Left ventricle myocardium superior (tissue), 1 donor: ENCODE data around the gene MYO1D. TPM values are rescaled to one million over a fixed set of nuclear protein-coding genes. Genes with fewer than 3 reads are reported as not detected.

Source experiments
- ATAC-seq: fragments of 200-7000 bp; cut with Tn5 transposase; one replicate; pipeline ENCODE4 v1.9.1; 2020; ENCODE audit warnings: mild to moderate bottlenecking, moderate library complexity
- DNase-seq: peaks from one replicate; pipeline ENCODE4 v3.0.0-alpha.2; 2020
- intact Hi-C: fragments of 100-400 bp; cut with micrococcal nuclease; formaldehyde crosslinking; loops from one replicate; pipeline ENCODE4 v1.11.0; 2022
- total RNA-seq: library from RNA; stranded (reverse); fragmentation: NEBNext Ultra II Directional; extraction: Animal tissue kit (Norgen Biotek cat#: 25700); gene quantifications from one replicate; pipeline ENCODE4 v1.2.1, GENCODE V29; 2021
- donor health status: DM: no; HTN: yes; CAD: no; lungs with severe emphysema.

MYO1D gene
- total RNA-seq, 1 donor from 2014 or later, result 6.4 TPM

DNA sequence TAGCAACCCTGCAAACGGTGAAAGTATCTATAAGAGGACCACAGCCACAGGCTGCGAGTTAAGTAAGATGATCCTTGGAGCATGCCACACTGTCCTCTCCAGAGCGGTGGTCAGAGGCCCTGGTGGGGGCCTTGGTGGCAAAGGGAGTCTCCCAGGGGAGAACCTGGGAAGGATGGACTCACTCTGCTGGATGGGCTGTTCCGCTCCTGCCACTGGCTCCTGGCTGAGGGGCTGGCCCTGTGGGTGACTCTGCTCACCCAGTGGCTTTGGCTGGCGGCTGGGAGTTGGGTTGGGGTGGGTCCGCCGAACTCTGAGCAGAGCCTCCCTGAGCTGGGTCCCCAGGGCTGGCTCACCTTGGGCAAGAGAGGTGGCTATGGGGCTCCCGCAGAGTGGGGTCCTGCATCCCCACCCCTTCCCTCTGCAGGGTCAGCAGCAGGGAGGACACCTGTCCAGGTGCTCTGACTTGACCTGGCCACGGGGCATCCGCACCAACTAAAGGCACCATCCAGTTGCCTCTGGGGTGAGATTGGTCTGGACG is 382.9 kb downstream of the MYO1D start:
- intact Hi-C loops, result no loop called here
- DNase-seq, result no peak
- ATAC-seq, result no peak

DNA sequence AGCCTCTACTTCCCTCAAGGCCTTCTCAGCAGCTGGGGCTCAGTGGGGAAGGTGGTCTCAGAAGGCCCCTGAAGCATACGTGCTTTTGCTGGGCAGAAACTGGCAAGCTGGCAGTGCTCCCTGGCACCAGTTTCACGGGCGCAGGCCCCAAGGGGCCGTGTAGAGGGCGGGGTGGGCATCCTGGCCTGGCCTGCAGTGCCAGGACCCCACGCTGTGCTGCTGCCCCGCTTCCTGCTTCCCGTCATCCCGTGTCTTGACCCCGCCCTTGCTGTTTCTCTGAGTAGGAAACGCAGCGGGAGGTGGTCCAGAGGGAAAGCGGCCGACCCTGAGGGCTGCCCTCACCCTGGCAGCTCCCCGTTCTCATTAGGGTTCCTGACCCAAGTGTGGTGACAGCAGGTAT is 383.4 kb downstream of the MYO1D start:
- DNase-seq, result no peak
- no peak for ATAC-seq
- intact Hi-C loops, result no loop called here

DNA sequence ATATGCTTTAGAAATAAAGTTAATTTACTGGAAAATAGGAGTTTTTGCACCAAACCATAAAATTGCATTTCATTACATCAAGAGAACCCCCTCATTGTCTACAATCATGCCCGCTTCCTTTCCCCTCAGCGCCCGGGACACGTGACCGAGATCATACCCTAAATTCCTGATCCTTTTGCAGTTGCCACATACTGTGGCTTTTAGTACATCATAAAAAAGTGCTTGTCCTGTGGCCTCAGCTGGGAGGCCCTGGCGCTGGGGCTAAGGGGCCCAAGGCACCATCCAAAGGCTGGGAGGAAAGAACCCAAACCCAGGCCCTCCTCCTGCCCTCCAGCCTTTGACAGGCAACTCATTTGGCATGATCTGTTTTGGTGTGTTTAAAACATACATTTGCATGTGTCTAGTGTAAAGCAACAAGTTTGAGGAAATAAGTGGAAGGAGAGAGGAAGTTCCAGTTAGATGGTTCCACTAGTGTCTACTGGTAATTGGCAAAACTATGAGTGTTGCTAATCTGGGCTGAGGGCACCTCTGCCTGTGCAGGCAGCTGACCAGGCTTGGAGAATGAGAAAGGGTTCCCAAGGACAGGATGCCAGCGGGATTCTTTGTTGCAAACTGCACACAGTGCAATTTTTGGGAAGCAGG is 384.2 kb downstream of the MYO1D start:
- ATAC-seq (no peak), DNase-seq (no peak)
- intact Hi-C loops, result no loop called here

DNA sequence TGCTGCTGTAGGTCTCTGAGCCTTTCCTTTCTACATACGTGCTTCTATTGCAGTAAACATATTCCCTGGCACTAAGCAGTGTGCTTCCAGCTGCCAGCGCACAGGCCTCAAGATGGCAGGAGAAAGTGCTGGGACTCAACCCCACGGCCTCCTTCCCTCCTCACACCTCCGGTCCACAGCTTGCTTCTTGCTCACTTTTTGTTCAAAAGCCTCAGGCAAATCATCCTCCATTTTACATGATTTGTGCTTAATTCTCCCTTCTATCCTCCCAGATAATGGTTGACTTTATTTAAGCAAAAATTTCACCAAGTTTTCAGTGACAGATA is 384.7 kb downstream of the MYO1D start:
- no peak for ATAC-seq
- DNase-seq, result no peak
- intact Hi-C loops, result no loop called here

DNA sequence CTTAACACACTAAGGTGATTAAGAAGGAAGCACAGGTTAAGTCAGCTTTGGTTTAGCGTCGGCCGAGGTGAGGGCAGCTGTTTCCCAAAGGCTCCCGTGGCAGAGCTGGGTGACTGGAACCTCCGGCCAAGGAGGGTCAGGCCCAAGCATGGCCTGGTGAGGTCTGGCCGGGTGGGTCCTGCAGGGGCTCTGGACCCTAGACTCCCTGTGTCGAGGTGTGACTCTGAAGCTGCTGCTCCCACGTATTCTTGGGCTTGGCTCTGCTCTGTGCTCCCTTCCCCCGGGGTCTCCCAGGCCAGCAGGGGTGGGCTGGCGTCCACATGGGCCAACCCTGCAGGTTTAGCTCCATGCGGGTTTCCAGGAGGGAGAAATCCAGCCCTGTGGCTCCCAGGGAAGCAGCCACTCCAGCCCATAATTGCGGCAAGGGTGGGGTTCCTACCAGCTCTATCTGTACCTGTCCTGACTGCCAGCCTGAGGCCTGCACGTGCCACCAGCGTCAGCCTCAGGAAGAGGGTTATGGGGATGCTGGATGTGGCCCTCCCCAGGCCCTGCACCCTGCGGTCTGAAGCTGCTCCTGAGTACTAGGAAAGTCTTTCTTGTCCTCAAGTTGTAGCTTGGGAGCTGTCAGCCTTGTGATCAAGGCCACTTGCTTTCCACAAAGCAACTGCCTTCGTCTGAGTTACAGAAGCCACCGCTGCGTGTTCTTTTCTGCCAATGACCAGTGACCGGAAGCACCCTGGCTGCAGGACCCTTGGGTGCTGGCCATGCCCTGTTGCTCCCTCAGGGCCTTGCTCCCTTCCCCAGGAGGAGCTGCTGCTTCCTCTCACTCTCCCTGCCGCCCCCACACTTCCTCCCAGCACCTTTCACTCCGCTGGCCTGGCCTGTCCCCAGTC is 385.3 kb downstream of the MYO1D start:
- DNase-seq (no peak), ATAC-seq (no peak)
- intact Hi-C loops, result no loop called here

DNA sequence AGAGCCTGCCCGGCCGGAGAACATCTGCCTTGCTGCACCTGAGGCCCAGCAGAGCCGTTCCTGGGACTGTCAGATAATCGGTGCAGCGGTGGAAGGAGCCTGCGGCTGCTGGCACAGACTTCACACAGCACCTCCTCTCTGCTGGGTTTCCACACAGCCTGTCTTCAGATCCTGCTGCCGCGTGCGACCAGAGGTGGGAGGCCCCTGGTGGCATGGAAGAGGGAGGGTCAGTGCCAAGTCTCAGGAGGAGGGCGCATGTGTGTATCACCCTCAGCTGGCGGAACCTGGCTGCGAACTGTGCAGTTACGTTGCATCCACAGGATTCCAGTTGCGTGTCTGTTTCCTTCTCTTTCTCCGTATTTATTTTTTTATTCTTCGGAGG is 386.8 kb downstream of the MYO1D start:
- intact Hi-C loops, result no loop called here
- ATAC-seq (no peak), DNase-seq (no peak)

- intact Hi-C loops, result no loop called here
- ATAC-seq, result no peak
- DNase-seq, result no peak
Measured at GRCh38 chr17:32489320-32490100, 387.4 kb downstream of the MYO1D start.

- intact Hi-C loops, result no loop called here
- ATAC-seq (no peak), DNase-seq (no peak)
Measured at GRCh38 chr17:32488604-32489180, 388.2 kb downstream of the MYO1D start.

DNA sequence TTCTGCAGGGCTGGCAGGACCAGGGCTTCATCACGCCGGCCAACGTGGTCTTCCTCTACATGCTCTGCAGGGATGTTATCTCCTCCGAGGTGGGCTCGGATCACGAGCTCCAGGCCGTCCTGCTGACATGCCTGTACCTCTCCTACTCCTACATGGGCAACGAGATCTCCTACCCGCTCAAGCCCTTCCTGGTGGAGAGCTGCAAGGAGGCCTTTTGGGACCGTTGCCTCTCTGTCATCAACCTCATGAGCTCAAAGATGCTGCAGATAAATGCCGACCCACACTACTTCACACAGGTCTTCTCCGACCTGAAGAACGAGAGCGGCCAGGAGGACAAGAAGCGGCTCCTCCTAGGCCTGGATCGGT is 388.8 kb downstream of the MYO1D start:
- intact Hi-C loops, result no loop called here
- no peak for DNase-seq
- no peak for ATAC-seq

DNA sequence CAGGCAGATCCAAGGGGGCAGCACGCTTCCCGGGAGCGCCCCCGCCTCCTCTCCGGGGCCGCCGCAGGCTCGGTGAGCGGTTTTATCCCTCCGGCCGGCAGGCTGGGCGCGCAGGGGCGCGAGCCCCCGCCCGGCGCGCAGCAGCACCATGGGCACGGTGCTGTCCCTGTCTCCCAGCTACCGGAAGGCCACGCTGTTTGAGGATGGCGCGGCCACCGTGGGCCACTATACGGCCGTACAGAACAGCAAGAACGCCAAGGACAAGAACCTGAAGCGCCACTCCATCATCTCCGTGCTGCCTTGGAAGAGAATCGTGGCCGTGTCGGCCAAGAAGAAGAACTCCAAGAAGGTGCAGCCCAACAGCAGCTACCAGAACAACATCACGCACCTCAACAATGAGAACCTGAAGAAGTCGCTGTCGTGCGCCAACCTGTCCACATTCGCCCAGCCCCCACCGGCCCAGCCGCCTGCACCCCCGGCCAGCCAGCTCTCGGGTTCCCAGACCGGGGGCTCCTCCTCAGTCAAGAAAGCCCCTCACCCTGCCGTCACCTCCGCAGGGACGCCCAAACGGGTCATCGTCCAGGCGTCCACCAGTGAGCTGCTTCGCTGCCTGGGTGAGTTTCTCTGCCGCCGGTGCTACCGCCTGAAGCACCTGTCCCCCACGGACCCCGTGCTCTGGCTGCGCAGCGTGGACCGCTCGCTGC is 389.3 kb downstream of the MYO1D start:
- ATAC-seq (no peak), DNase-seq (no peak)
- intact Hi-C loops, result no loop called here

DNA sequence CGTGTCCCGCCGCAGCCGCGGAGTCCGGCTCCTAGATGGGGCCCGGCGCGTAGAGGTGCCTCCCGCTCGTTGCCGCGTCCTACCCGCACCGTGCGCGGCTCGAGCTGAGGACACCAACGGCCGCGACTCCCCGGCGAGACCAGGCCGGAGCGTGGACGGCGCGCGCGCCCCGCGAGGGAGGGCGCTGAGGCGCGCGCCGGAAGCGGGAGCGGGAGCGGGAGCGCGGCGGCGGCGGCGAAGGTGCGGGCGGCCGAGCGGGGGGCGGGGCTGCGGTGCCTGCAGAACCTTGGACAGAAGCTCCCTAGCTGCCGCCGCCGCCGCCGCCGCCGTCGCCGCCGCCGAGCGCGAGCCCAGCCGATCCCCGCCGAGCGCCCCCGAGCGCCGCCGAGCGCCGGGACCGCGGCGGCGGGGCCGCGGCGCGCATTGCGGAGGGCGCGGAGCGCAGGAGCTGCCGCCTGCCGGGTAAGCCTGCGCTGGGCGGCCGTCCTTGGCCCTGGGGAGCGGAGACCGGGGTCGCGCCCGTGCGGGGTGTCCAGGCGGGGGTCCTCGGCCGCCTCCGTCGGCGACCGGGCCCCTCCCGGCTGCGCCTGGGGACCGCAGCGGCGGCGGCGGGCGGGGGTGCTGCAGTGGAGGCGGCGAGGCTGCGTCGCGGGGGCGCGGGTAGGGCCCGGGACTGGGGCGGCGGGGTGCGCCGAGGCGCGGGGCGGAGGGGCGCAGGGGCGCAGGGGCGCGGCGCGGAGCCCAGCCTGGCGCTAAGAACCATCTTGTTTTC is 390.0 kb downstream of the MYO1D start, which contains the start of gene CDK5R1:
Gene CDK5R1, plus strand, starts transcription at position 293 of the 772 bp plus-strand sequence. CDS start 628 bp downstream, outside the sequence.
- ATAC-seq (peak; percentile 39), DNase-seq (peak; percentile 83)
- intact Hi-C loops, result no loop called here

DNA sequence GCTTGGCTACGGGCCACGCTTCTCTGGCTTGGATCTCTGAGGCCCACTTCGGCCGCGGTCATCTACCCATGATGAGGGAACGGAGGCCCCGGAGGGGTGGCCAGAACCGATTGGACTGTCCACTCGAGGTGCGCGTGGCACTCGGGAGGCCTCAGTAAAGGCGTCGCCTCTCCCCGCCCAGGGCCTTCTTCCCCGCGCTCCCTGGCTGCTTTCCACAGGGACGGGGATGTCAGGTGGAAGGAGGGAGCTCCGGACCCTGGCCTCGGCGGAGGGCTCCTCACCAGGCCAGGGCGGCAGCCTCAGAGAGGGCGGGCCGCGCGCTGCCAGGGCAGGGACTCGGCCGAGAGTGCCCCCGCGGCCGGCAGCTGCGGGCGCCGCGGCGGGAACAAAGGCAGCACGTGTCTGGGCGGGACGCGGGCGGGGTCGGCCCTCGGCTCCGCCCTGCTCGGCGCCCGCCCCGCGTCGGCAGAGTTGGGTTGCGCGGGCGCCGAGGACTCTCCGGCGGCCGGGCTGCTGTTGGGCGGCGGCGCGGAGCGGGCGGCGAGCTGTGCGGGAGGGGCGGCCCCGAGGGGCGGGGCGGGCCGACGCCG is 390.7 kb downstream of the MYO1D start:
- ATAC-seq (peak; percentile 81), DNase-seq (peak; percentile 86)
- intact Hi-C loops, result no loop called here

DNA sequence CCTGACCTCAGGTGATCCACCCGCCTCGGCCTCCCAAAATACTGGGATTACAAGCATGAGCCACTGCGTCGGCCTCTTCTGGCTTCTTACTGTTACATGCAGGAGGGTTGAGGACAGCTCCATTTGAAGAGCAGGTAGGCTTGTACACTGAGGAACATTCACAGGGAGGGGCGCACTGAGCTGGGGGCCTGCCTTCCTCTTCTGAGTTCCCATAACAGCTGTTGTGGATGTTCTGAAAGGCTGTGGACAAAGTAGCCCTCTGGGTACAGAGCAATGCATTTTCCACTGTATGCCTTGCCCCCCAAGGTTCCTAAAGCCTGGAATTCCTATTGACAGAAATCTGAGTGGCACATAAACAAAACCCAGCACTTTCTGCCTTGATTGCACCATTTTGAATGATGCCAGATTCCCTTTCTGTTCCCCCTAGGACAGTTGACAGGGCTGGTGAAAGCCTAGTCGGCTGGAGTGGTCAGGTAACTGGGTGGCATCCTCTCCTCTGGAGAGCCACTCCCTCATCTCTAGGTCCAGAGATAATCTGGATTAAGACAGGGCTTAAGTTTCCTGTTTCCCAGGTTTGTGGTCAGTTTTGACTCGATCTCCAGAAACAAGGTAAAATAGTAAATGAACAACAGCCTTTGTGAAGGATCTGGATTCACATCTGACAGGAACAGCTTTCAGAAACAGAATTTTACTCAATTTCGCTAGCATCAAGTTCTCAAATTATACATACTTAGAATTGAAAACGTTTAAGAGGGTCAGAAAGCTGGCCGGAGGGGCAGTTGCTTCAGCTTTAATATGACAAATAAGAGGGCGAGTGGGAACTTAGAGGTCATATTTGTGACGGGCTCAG is 391.4 kb downstream of the MYO1D start:
- ATAC-seq, result no peak

GRCh38 chr17:32484628-32485027 is 392.3 kb downstream of the MYO1D start:
- no peak for ATAC-seq
- no peak for DNase-seq
- intact Hi-C loops, result no loop called here

More for the DNA sequence above, 391.4 kb downstream of the MYO1D start:
- DNase-seq, result no peak
- intact Hi-C loops, result no loop called here

- DNase-seq, result no peak
- intact Hi-C loops, result no loop called here
- ATAC-seq, result no peak
Measured at GRCh38 chr17:32484041-32484461, 392.9 kb downstream of the MYO1D start.

- intact Hi-C loops, result no loop called here
- ATAC-seq (peak; percentile 80), DNase-seq (peak; percentile 88)
Measured at GRCh38 chr17:32483451-32484019, 393.4 kb downstream of the MYO1D start.
